SKM-1 treated with dmso at 0.1 percent for 144 hours (cell line): ENCODE measurements around the gene GABRG3.
A peak's percentile ranks its signal among the peaks of the same experiment; 100 is the strongest.

ENCODE experiments used
- DNase-seq: peaks from one replicate; lab custom pipeline; 2025; ENCODE audit not compliant: unreplicated experiment; lab: John Stamatoyannopoulos, UW

GABRG3 gene

GRCh38 chr15:26970712-26971210 lies at the start of gene GABRG3:
GABRG3 (plus strand) TSS chr15:26971181.
- no peak for DNase-seq

- no peak for DNase-seq
Observed at GRCh38 chr15:26921433-26921832, 49.5 kb upstream of the GABRG3 start.

GRCh38 chr15:26926081-26926480 lies 44.9 kb upstream of the GABRG3 start:
- no peak for DNase-seq

- DNase-seq = no peak
Observed at GRCh38 chr15:26928051-26928450, 42.9 kb upstream of the GABRG3 start.

GRCh38 chr15:26929588-26929987 lies 41.4 kb upstream of the GABRG3 start:
- no peak for DNase-seq

- DNase-seq = no peak
Observed at GRCh38 chr15:26934848-26935247, 36.1 kb upstream of the GABRG3 start.

GRCh38 chr15:26935322-26935721 lies 35.7 kb upstream of the GABRG3 start:
- no peak for DNase-seq

GRCh38 chr15:26936502-26936901 lies 34.5 kb upstream of the GABRG3 start:
- DNase-seq = no peak

GRCh38 chr15:26937134-26937533 lies 33.8 kb upstream of the GABRG3 start:
- DNase-seq = no peak

- no peak for DNase-seq
Observed at GRCh38 chr15:26939398-26939797, 31.6 kb upstream of the GABRG3 start.

GRCh38 chr15:26941489-26941888 lies 29.5 kb upstream of the GABRG3 start:
- no peak for DNase-seq

GRCh38 chr15:26943866-26944265 lies 27.1 kb upstream of the GABRG3 start:
- no peak for DNase-seq

GRCh38 chr15:26945046-26945445 lies 25.9 kb upstream of the GABRG3 start:
- DNase-seq = no peak

GRCh38 chr15:26950001-26950400 lies 21.0 kb upstream of the GABRG3 start:
- no peak for DNase-seq

- DNase-seq = no peak
Observed at GRCh38 chr15:26954403-26954802, 16.6 kb upstream of the GABRG3 start.

- DNase-seq = no peak
Observed at GRCh38 chr15:26967719-26968269, 3.2 kb upstream of the GABRG3 start.

GRCh38 chr15:26968806-26969205 lies 2.2 kb upstream of the GABRG3 start:
- no peak for DNase-seq

GRCh38 chr15:26971271-26972018 lies 464 bp downstream of the GABRG3 start:
- DNase-seq = no peak

- DNase-seq = no peak
Observed at GRCh38 chr15:26972636-26973035, 1.7 kb downstream of the GABRG3 start.

GRCh38 chr15:26974120-26974780 lies 3.3 kb downstream of the GABRG3 start:
- peak; percentile 38 for DNase-seq

GRCh38 chr15:26981492-26981891 lies 10.5 kb downstream of the GABRG3 start:
- DNase-seq = peak; percentile 74

GRCh38 chr15:26983822-26984221 lies 12.8 kb downstream of the GABRG3 start:
- no peak for DNase-seq
